Thoracic aorta (tissue), 2 donors: ENCODE data around the gene PTGES2. TPM values are rescaled to one million over a fixed set of nuclear protein-coding genes. Genes with fewer than 3 reads are reported as not detected.

ENCODE experiments used
- ATAC-seq: fragments of 150-250 bp; one replicate; pipeline ENCODE4 v1.8.0; 2017; ENCODE audit warnings: low read depth; ENCODE audit not compliant: insufficient number of reproducible peaks, low FRiP score
- DNase-seq: peaks from one replicate; pipeline ENCODE4 v3.0.0-alpha.2; 2020; ENCODE audit warnings: low spot score
- H3K27ac ChIP-seq, 2 donors: fragments of 200-600 bp; sonication (generic); 1 replicate in 1 of 2; 2 replicates in 1 of 2; pipeline ENCODE4 v1.5.1; 2016; ENCODE audit warnings: mild to moderate bottlenecking in 2 of 2, moderate library complexity in 2 of 2
- H3K27me3 ChIP-seq: fragments of 200-600 bp; sonication (generic); replicated peaks from 2 replicates; pipeline ENCODE4 v1.6.0; 2016; ENCODE audit warnings: mild to moderate bottlenecking; ENCODE audit not compliant: insufficient read depth
- H3K36me3 ChIP-seq: fragments of 200-600 bp; sonication (generic); one replicate; pipeline ENCODE4 v1.5.1; 2016
- H3K4me1 ChIP-seq, 2 donors: fragments of 200-600 bp; sonication (generic); 1 replicate in 1 of 2; 2 replicates in 1 of 2; pipeline versions ENCODE4 v1.5.1 to v1.6.0; 2016; ENCODE audit warnings: low read depth in 2 of 2, mild to moderate bottlenecking in 1 of 2; ENCODE audit not compliant: control insufficient read depth in 1 of 2
- H3K4me3 ChIP-seq: fragments of 200-600 bp; sonication (generic); 2 replicates; pipeline ENCODE4 v1.5.1; 2016; ENCODE audit warnings: mild to moderate bottlenecking
- H3K9me3 ChIP-seq: fragments of 200-600 bp; sonication (generic); 2 replicates; pipeline ENCODE4 v1.5.1; 2016
- total RNA-seq, 2 donors: library from RNA; depleted of rRNA; stranded (reverse); fragments of >200 nt; gene quantifications; one replicate each; pipeline versions ENCODE4 v1.1.0 to v1.2.3, GENCODE V29; 2016
- TF ChIP-seq, protein P1 (sequence below): fragments of 200-600 bp; sonication (generic); IDR thresholded peaks from one replicate; pipeline ENCODE4 v1.5.1; 2019; ENCODE audit warnings: antibody characterized with exemption

PTGES2 gene
- total RNA-seq, 2 donors from 2014 or later: 57.9 to 66.0 TPM

DNA sequence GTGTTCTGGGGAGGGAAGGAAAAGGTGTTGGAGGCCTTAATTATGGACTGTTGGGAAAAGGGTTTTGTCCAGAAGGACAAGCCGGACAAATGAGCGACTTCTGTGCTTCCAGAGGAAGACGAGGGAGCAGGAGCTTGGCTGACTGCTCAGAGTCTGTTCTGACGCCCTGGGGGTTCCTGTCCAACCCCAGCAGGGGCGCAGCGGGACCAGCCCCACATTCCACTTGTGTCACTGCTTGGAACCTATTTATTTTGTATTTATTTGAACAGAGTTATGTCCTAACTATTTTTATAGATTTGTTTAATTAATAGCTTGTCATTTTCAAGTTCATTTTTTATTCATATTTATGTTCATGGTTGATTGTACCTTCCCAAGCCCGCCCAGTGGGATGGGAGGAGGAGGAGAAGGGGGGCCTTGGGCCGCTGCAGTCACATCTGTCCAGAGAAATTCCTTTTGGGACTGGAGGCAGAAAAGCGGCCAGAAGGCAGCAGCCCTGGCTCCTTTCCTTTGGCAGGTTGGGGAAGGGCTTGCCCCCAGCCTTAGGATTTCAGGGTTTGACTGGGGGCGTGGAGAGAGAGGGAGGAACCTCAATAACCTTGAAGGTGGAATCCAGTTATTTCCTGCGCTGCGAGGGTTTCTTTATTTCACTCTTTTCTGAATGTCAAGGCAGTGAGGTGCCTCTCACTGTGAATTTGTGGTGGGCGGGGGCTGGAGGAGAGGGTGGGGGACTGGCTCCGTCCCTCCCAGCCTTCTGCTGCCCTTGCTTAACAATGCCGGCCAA lies 19.1 kb downstream of the PTGES2 start:
- no peak for ATAC-seq
- no peak for DNase-seq
- no peaks in the 10 kb centered on the region for H3K9me3 ChIP-seq
- TF ChIP-seq, protein P1, sequence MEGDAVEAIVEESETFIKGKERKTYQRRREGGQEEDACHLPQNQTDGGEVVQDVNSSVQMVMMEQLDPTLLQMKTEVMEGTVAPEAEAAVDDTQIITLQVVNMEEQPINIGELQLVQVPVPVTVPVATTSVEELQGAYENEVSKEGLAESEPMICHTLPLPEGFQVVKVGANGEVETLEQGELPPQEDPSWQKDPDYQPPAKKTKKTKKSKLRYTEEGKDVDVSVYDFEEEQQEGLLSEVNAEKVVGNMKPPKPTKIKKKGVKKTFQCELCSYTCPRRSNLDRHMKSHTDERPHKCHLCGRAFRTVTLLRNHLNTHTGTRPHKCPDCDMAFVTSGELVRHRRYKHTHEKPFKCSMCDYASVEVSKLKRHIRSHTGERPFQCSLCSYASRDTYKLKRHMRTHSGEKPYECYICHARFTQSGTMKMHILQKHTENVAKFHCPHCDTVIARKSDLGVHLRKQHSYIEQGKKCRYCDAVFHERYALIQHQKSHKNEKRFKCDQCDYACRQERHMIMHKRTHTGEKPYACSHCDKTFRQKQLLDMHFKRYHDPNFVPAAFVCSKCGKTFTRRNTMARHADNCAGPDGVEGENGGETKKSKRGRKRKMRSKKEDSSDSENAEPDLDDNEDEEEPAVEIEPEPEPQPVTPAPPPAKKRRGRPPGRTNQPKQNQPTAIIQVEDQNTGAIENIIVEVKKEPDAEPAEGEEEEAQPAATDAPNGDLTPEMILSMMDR: no peak
- no peaks in the 10 kb centered on the region for H3K27me3 ChIP-seq
- no peak overlapping the region for H3K4me3 ChIP-seq
- no peak overlapping the region for H3K27ac ChIP-seq
- H3K36me3 ChIP-seq: peaks cover 46% of the 10 kb centered on the region
- no peaks in the 10 kb centered on the region for H3K4me1 ChIP-seq

DNA sequence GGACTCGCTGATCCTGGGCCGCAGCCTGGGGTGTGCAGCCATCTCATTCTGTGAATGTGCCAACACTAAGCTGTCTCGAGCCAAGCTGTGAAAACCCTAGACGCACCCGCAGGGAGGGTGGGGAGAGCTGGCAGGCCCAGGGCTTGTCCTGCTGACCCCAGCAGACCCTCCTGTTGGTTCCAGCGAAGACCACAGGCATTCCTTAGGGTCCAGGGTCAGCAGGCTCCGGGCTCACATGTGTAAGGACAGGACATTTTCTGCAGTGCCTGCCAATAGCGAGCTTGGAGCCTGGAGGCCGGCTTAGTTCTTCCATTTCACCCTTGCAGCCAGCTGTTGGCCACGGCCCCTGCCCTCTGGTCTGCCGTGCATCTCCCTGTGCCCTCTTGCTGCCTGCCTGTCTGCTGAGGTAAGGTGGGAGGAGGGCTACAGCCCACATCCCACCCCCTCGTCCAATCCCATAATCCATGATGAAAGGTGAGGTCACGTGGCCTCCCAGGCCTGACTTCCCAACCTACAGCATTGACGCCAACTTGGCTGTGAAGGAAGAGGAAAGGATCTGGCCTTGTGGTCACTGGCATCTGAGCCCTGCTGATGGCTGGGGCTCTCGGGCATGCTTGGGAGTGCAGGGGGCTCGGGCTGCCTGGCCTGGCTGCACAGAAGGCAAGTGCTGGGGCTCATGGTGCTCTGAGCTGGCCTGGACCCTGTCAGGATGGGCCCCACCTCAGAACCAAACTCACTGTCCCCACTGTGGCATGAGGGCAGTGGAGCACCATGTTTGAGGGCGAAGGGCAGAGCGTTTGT lies 19.9 kb downstream of the PTGES2 start:
- no peak for ATAC-seq
- H3K4me3 ChIP-seq: no peak overlapping the region
- H3K27me3 ChIP-seq: no peaks in the 10 kb centered on the region
- H3K27ac ChIP-seq: no peak overlapping the region
- no peaks in the 10 kb centered on the region for H3K4me1 ChIP-seq
- TF ChIP-seq, protein P1: no peak
- no peaks in the 10 kb centered on the region for H3K9me3 ChIP-seq
- no peak for DNase-seq
- H3K36me3 ChIP-seq: peaks cover 54% of the 10 kb centered on the region

DNA sequence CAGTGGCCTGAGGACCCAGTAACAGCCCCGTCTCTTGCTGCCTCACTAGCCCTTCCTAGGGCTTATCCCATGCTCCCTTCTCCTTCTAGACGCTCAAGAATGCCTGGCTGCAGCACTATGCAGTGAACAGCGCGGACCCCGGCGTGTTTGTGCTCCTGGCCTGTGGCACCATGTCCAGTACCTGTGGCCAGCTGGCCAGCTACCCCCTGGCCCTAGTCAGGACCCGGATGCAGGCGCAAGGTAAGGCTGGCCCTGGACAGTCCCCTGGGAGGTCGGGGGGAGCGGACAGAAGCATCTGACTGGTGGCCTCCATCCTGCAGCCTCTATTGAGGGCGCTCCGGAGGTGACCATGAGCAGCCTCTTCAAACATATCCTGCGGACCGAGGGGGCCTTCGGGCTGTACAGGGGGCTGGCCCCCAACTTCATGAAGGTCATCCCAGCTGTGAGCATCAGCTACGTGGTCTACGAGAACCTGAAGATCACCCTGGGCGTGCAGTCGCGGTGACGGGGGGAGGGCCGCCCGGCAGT lies 20.5 kb downstream of the PTGES2 start:
- TF ChIP-seq, protein P1: no peak
- ATAC-seq (no peak), DNase-seq (no peak)
- no peaks in the 10 kb centered on the region for H3K27me3 ChIP-seq
- H3K27ac ChIP-seq: no peak overlapping the region
- no peak overlapping the region for H3K4me3 ChIP-seq
- H3K9me3 ChIP-seq: no peaks in the 10 kb centered on the region
- peaks cover 0 to 2% of the 10 kb centered on the region in 2 donors for H3K4me1 ChIP-seq
- peaks cover 60% of the 10 kb centered on the region for H3K36me3 ChIP-seq

DNA sequence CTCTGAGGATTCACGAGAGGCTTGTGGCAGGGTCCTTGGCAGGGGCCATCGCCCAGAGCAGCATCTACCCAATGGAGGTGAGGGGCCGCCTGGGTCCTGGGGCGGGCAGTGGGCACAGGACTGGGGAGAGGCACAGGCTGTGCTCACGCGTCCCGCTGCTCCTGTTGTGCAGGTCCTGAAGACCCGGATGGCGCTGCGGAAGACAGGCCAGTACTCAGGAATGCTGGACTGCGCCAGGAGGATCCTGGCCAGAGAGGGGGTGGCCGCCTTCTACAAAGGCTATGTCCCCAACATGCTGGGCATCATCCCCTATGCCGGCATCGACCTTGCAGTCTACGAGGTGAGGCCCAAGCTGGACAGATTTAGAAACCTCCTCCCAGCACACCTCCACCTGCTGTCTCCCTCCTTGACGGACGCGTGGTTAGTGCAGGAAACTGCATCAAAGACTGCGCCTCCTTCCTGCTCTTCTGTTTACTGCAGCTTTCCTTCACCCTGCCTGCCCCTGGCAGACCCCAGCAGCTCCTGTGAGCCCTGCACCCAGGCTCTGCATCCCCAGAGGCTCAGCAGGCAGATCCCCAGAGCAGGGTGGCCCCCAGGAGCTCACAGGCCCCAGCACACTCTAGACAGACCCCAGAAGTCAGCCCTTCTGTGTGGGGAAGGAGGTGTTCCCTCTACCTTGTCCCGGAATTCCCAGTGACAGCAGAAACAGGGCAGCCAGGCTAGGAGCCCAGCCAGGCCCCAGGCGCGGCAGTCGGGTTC lies 21.2 kb downstream of the PTGES2 start:
- TF ChIP-seq, protein P1: no peak
- Histone ChIP-seq H3K27me3 (no peaks in the 10 kb centered on the region), H3K4me3 (no peak overlapping the region), H3K36me3 (peaks cover 64% of the 10 kb centered on the region), H3K27ac (no peak overlapping the region), H3K9me3 (no peaks in the 10 kb centered on the region), H3K4me1 (peaks cover 0 to 8% of the 10 kb centered on the region in 2 donors)
- ATAC-seq (no peak), DNase-seq (no peak)
